ENCODE measurements around the gene SERPINA5.

Gene SERPINA5

GRCh38 chr14:94543449-94544124 is 37.6 kb upstream of the SERPINA5 start:
- TF ChIP-seq CTCF (IDR thresholded peaks at IDR 0.05; ENCODE audit: low read depth, low read length, missing control alignments), result peak; percentile 31
- no peak overlapping the region for H3K4me3 ChIP-seq (ENCODE audit: low read depth, low read length)
- no peaks in the 10 kb centered on the region for H3K27me3 ChIP-seq (replicated peaks)
- H3K27ac ChIP-seq, result no peak overlapping the region
- H3K36me3 ChIP-seq (replicated peaks), result no peaks in the 10 kb centered on the region
- in situ Hi-C loops (cut with HindIII; ENCODE audit: low pct_ligation_motif_present, low sequenced_read_pairs), result no loop called here
- DNase-seq, result no peak

GRCh38 chr14:94544726-94545125 is 36.5 kb upstream of the SERPINA5 start:
- no peak for DNase-seq
- TF ChIP-seq CTCF (IDR thresholded peaks at IDR 0.05; ENCODE audit: low read depth, low read length, missing control alignments), result no peak
- no peak overlapping the region for H3K4me3 ChIP-seq (ENCODE audit: low read depth, low read length)
- H3K36me3 ChIP-seq (replicated peaks), result no peaks in the 10 kb centered on the region
- H3K27me3 ChIP-seq (replicated peaks), result no peaks in the 10 kb centered on the region
- in situ Hi-C loops (cut with HindIII; ENCODE audit: low pct_ligation_motif_present, low sequenced_read_pairs), result no loop called here
- peak overlapping the region; percentile 11 for H3K27ac ChIP-seq

GRCh38 chr14:94545131-94545841 is 35.9 kb upstream of the SERPINA5 start:
- in situ Hi-C loops (cut with HindIII; ENCODE audit: low pct_ligation_motif_present, low sequenced_read_pairs), result no loop called here
- no peak for TF ChIP-seq CTCF (IDR thresholded peaks at IDR 0.05; ENCODE audit: low read depth, low read length, missing control alignments)
- no peaks in the 10 kb centered on the region for H3K27me3 ChIP-seq (replicated peaks)
- peak; percentile 48 for DNase-seq
- no peaks in the 10 kb centered on the region for H3K36me3 ChIP-seq (replicated peaks)
- H3K4me3 ChIP-seq (ENCODE audit: low read depth, low read length), result no peak overlapping the region
- H3K27ac ChIP-seq, result peak overlapping the region; percentile 11

GRCh38 chr14:94547151-94547680 is 34.0 kb upstream of the SERPINA5 start:
- H3K4me3 ChIP-seq (ENCODE audit: low read depth, low read length), result no peak overlapping the region
- TF ChIP-seq CTCF (IDR thresholded peaks at IDR 0.05; ENCODE audit: low read depth, low read length, missing control alignments), result no peak
- no peaks in the 10 kb centered on the region for H3K27me3 ChIP-seq (replicated peaks)
- H3K27ac ChIP-seq, result no peak overlapping the region
- in situ Hi-C loops (cut with HindIII; ENCODE audit: low pct_ligation_motif_present, low sequenced_read_pairs), result no loop called here
- no peaks in the 10 kb centered on the region for H3K36me3 ChIP-seq (replicated peaks)
- no peak for DNase-seq

- Histone ChIP-seq H3K27me3 (replicated peaks) (no peaks in the 10 kb centered on the region), H3K4me3 (ENCODE audit: low read depth, low read length) (no peak overlapping the region), H3K36me3 (replicated peaks) (no peaks in the 10 kb centered on the region), H3K27ac (no peak overlapping the region)
- in situ Hi-C loops (cut with HindIII; ENCODE audit: low pct_ligation_motif_present, low sequenced_read_pairs), result no loop called here
- no peak for TF ChIP-seq CTCF (IDR thresholded peaks at IDR 0.05; ENCODE audit: low read depth, low read length, missing control alignments)
- no peak for DNase-seq
Measured at GRCh38 chr14:94547726-94548125, 33.5 kb upstream of the SERPINA5 start.
